AG04450 (cell line): Measurements from ENCODE around the gene DDX24. TPM values are rescaled to one million over a fixed set of nuclear protein-coding genes. Genes with fewer than 3 reads are reported as not detected.

Experiments used
- CTCF ChIA-PET: fragments of 300-600, 350-600 bp; formaldehyde crosslinking; extraction: SDS; loops from one replicate; lab custom pipeline; 2022; ENCODE audit warnings: antibody characterized with exemption, inconsistent platforms; lab: Charles Lee
- POLR2A ChIA-PET: fragments of 350-600 bp; formaldehyde crosslinking; extraction: SDS; loops from one replicate; lab custom pipeline; 2021; ENCODE audit warnings: antibody characterized with exemption, inconsistent platforms; lab: Yijun Ruan, JAX
- DNase-seq: peaks from one replicate; pipeline ENCODE4 v3.0.0-alpha.2; 2011; ENCODE audit warnings: low read depth, low spot score
- H3K27ac ChIP-seq: one replicate; pipeline ENCODE4 v1.5.1; 2012; ENCODE audit warnings: low read depth, low read length, control low read depth
- H3K27me3 ChIP-seq: one replicate; pipeline ENCODE4 v1.6.0; 2012; ENCODE audit warnings: low read length; ENCODE audit not compliant: control insufficient read depth, insufficient read depth
- H3K4me3 ChIP-seq: 2 replicates; pipeline ENCODE4 v1.5.1; 2011; ENCODE audit warnings: mild to moderate bottlenecking, low read depth, low read length, control low read depth
- H3K9me3 ChIP-seq: 2 replicates; pipeline ENCODE4 v1.5.1; 2012; ENCODE audit warnings: low read length; ENCODE audit not compliant: control insufficient read depth, insufficient read depth
- polyA plus RNA-seq: library from polyadenylated mRNA; depleted of rRNA; stranded (reverse); fragments of >200 nt; gene quantifications from 2 replicates; pipeline ENCODE4 v1.2.3, GENCODE V29; 2011
- TF ChIP-seq, protein P1 (sequence below): IDR thresholded peaks from 2 replicates; pipeline ENCODE4 v1.5.1; 2011; ENCODE audit warnings: low read depth, low read length, control low read depth, inconsistent platforms

DDX24 gene
- polyA plus RNA-seq, 1 experiment = 159 TPM

DNA sequence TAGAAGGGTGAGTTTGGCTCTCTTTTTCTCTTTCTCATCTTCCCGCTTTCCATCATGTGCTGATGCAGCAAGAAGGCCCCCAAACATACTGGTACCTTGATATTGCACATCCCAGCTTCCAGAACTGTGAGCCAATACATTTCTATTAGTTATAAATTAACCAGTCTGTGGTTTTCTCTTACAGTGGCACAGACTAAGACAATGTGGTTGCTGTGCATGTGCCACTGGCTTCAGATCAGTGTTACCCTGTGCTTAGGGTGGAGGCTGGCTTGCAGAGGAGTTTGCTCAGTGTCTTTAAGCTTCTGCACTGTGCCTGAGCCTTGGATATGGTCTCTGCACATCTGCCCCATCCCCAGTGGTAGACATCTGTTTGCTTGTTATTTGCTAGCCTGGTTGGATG, 42.9 kb upstream of the DDX24 start:
- TF ChIP-seq, protein P1, sequence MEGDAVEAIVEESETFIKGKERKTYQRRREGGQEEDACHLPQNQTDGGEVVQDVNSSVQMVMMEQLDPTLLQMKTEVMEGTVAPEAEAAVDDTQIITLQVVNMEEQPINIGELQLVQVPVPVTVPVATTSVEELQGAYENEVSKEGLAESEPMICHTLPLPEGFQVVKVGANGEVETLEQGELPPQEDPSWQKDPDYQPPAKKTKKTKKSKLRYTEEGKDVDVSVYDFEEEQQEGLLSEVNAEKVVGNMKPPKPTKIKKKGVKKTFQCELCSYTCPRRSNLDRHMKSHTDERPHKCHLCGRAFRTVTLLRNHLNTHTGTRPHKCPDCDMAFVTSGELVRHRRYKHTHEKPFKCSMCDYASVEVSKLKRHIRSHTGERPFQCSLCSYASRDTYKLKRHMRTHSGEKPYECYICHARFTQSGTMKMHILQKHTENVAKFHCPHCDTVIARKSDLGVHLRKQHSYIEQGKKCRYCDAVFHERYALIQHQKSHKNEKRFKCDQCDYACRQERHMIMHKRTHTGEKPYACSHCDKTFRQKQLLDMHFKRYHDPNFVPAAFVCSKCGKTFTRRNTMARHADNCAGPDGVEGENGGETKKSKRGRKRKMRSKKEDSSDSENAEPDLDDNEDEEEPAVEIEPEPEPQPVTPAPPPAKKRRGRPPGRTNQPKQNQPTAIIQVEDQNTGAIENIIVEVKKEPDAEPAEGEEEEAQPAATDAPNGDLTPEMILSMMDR = no peak
- Histone ChIP-seq H3K4me3 (no peak overlapping the region), H3K9me3 (peaks cover 6% of the 10 kb centered on the region; the same call in 1 of the 2 replicates), H3K27me3 (peaks cover 2% of the 10 kb centered on the region), H3K27ac (no peak overlapping the region)
- ChIA-PET CTCF (interaction anchor here (1.3 to 2.1 kb wide), 2 partner anchors 9 to 13 kb away, joined by 4 to 10 read pairs; no protein-coding TSS in a partner anchor), POLR2A (no interaction called here)
- DNase-seq = no peak

DNA sequence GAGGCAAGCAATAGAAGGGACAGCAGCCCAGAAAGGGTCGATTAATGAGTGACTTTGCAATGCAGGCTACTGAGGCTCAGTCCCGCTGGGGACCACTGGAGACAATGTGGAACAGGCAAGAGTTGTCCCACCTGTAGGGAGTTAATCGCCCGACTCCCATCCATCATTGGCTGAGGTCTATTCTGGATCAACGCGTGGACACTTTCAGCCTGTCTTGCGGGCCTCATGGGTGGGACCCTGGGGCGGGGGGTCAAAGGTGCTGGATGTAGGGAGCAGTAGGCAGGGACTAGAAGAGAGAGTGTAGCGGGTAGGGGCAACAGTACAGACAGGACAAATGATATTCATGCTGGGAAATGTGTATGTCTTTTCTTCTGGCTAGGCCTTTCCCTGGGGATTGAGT, 42.3 kb upstream of the DDX24 start:
- H3K27me3 ChIP-seq = peaks cover 2% of the 10 kb centered on the region
- no peak overlapping the region for H3K27ac ChIP-seq
- TF ChIP-seq, protein P1 = no peak
- no peak overlapping the region for H3K4me3 ChIP-seq
- ChIA-PET CTCF (interaction anchor here (2.1 kb wide), 1 partner anchor 13 kb away, joined by 10 read pairs; no protein-coding TSS in a partner anchor), POLR2A (no interaction called here)
- peaks cover 6% of the 10 kb centered on the region; the same call in 1 of the 2 replicates for H3K9me3 ChIP-seq
- no peak for DNase-seq

DNA sequence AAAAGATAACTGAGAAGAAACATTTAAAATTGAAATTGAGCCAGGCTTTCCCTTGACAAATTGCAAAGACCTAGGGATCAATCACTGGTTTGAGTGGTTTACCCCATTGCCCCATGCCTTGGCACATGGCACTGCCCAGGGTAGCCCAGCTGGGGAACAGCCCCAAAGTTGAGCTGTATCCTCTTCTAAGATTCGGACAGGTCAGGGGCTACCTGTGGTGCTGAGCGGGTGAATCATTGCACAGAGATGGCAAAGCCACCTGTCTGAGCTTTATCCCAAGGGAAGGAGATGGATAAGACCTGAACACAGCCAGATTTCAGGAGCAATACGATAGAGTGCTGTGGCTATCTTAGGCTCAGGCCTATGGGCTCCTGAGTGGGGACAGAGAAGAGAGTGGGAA, 41.4 kb upstream of the DDX24 start:
- peaks cover 6% of the 10 kb centered on the region; the same call in 1 of the 2 replicates for H3K9me3 ChIP-seq
- ChIA-PET POLR2A (no interaction called here), CTCF (interaction anchor here (0.6 to 2.0 kb wide), 4 partner anchors 10 to 1407 kb away, joined by 3 to 8 read pairs (median 4); no protein-coding TSS in a partner anchor)
- H3K4me3 ChIP-seq = no peak overlapping the region
- DNase-seq = no peak
- H3K27ac ChIP-seq = peak overlapping the region; percentile 24
- TF ChIP-seq, protein P1 = no peak
- H3K27me3 ChIP-seq = peaks cover 2% of the 10 kb centered on the region

DNA sequence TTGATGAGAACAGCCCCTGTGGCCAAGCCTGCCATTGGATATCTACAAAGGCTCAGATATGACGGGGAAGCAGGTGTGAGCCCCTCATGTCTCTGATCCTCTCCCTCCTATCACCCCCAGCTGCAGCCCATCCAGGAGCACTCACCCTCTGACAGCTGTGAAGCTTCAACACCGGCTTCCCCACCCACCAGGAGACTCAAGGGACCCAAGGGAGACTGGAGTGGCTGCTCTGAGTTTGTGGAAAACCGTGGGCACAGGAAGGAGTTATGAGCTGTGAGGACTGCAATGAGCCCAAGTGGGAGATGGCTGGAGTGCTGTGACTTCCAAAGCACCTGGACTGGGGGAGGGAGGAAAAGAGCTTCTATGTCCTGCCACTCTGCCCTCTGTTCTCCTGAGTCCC, 40.5 kb upstream of the DDX24 start:
- TF ChIP-seq, protein P1 = no peak
- peak overlapping the region; percentile 11 for H3K27ac ChIP-seq
- ChIA-PET POLR2A (no interaction called here), CTCF (interaction anchor here (1.0 to 2.0 kb wide), 3 partner anchors 11 to 59 kb away, joined by 3 to 8 read pairs (median 5); no protein-coding TSS in a partner anchor)
- H3K4me3 ChIP-seq = no peak overlapping the region
- peaks cover 4% of the 10 kb centered on the region for H3K27me3 ChIP-seq
- H3K9me3 ChIP-seq = peaks cover 6% of the 10 kb centered on the region; the same call in 1 of the 2 replicates
- DNase-seq = no peak

DNA sequence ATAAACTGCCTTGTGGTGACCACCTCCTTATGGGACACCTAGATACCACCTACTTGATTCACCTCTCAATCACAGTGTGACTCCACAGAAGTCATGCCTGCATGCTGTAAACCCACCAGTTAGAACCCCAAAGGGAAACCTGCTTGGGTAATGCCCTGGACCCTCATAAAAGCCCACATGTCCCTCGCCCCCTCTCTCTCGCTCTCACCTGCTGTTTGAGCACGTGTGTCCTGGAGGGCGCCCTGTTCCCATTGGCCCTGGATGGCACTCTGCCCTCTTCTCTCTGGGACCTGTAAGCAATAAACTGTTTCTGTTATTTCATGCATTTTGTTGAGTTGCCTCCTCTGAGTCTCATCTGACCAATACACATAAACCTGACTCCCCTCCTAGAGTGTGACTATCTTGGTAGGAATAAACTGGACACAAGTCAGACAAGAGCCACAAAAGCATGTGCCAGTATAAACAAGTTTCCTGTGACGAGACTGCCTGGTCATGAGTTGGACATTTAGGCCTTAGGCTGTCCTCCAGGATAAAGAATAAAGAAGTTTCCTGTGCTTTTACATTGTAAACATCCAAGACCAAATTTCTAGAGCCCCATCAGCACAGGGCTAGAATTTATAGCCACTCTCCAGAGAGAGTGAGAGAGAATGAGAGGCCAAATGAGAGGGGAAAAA, 39.8 kb upstream of the DDX24 start:
- TF ChIP-seq, protein P1 = no peak
- ChIA-PET POLR2A (no interaction called here), CTCF (interaction anchor here (2.0 kb wide), 1 partner anchor 12 kb away, joined by 8 read pairs; no protein-coding TSS in a partner anchor)
- Histone ChIP-seq H3K4me3 (no peak overlapping the region), H3K27ac (peak overlapping the region; percentile 39), H3K27me3 (peaks cover 6% of the 10 kb centered on the region), H3K9me3 (peaks cover 6% of the 10 kb centered on the region)
- DNase-seq = peak; percentile 13
